KG1 (cell line): ENCODE data around the gene MEP1A.
A peak's percentile ranks its signal among the peaks of the same experiment; 100 is the strongest.
"Not testable (repeated sequence)": the region's sequence is repeated elsewhere in the genome, so short reads cannot be mapped to it uniquely, and the experiment has no call there.

ENCODE experiments used
- DNase-seq: peaks from one replicate; lab custom pipeline; 2025; lab: John Stamatoyannopoulos, UW

The MEP1A gene

DNA sequence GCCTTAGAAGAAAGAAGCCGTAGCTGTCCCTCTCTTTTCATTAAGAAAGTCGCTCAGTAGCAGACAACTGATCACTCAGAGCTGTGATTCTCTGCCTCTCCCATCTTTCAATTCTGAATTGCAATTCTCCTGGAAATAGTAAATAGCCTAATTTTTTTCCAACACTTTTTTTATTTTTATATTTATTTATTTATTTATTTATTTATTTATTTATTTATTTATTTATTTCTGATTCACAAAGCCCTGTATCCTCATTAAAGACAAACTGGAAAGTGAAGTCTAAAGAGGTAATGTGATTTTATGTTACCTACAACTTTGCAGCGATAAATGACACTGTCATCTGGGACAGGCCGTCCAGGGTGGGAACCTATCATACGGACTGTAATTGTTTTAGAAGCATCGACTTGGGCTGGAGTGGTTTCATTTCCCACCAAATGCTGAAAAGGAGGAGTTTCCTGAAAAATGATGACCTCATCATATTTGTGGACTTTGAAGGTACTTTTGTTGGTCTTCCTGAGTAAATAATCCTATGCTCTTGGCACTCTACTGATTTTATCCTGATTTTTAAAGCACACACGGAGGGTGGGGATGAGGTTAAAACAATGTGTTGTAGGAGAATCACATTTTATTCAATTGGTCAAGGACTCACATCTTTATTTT, 41.2 kb downstream of the MEP1A start:
- DNase-seq: not testable (repeated sequence)

DNA sequence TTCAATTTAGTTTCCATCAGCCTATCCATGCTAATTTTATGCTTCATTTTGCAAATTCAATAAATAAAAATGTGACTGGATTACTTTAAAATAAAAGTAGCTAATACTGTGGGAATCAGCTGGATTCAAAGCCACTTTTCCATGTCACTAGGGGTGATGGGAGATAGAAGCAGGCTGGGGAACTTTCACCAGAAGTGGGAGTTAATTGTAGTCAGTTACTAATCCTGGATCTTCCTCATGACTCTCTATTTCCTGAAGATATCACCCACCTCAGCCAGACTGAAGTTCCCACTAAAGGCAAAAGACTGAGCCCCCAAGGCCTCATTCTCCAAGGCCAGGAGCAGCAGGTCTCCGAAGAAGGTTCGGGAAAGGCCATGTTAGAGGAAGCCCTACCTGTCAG, 41.8 kb downstream of the MEP1A start:
- not testable (repeated sequence) for DNase-seq

DNA sequence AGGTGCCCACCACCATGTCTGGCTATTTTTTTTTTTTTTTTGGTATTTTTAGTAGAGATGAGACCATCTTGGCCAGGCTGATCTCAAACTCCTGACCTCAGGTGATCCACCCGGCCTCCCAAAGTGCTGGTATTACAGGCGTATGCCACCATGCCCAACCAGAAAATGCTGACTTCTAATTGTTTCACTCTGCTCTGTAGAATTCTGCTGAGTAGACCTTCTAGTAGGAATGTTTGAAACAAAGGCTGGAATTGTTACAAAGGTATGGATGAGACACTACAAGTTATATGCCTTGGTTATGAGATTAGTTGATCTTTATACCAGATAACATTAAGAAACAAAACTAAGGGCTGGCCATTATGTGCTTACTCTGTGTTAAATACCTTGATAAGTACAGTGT, 44.8 kb downstream of the MEP1A start:
- no peak for DNase-seq

DNA sequence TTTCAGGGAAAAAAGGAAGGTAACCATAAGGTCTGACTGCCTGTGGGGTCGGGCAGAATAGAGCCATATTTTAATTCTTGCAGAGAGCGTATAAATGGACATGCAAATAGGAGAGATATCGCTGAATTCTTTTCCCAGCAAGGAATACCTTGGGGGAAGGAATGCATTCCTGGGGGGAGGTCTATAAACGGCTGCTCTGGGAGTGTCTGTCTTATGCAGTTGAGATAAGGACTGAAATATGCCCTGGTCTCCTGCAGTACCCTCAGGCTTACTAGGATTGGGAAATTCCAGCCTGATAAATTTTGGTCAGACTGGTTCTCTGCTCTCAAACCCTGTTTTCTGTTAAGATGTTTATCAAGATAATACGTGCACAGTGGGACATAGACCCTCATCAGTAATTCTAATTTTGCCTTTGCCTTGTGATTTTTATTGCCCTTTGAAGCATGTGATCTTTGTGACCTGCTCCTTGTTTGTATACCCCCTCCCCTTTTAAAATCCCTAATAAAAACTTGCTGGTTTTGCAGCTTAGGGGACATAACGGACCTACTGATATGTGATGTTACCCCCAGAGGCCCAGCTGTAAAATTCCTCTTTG, 49.2 kb downstream of the MEP1A start:
- DNase-seq: not testable (repeated sequence)

DNA sequence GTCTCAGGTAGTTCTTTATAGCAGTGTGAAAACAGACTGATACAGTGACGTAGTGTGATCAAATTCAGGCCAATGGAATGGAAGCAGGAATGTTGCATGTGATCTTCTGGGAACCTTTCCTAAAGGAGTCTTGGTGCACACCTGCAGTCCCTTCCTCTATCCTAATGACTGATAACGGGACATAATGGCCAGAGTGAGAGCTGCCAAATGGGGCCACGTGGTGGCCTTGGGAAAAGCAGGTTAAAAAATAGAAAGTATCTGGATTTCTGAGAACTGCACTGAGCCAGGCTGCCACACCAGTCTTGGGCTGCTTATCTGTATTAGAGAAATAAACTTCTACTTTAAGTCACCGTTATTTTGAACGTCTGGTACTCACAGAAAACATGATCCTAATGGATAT, 51.9 kb downstream of the MEP1A start:
- DNase-seq: no peak

DNA sequence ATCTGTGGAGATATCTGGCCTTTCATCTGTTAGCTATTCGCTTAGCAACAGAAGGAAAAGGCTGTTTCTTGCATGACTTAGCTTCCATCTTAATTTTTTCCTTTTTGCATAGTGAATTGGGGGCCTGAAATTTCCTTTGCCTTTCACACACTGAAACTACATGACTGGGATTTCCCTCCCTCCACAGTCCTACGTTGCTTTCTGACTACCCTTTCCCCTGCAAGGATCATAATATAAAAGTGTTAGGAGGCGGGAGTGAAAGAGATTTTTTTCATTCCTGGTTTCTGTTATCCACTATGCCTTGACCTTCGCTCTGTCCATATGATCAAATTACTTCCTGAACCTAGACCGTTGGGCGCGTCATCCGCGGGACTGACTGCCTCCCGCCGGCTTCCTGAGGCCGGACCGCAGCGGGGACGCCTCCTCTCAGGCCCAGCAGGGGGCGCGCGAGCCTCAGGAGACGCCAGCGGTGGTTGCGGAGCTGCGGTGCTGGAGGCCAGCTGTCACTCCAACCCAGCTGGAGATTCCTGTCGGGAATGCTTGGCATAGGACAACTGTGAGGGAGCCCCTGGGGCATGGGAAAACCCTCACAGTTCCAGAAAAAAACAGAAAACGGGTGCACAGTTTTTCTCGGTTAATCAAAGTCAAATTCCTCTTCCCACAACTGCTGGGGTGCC, 55.6 kb downstream of the MEP1A start:
- DNase-seq: peak; percentile 16

DNA sequence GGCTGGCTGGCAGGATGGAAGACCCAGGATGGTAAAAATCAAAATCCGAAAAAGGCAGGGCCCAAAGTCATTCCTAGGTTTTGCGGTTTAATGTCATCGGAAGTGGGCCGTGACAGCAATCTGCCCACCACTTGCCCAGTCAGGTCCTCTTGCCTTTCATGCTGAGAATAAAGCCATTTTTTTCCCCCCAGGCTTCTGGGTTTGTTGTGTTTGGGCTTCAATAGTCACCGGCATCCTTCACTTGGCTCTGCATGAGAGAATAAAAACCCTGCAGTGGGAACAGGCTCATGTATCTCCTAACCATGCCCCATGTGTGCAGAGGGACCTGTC, 56.1 kb downstream of the MEP1A start:
- no peak for DNase-seq

DNA sequence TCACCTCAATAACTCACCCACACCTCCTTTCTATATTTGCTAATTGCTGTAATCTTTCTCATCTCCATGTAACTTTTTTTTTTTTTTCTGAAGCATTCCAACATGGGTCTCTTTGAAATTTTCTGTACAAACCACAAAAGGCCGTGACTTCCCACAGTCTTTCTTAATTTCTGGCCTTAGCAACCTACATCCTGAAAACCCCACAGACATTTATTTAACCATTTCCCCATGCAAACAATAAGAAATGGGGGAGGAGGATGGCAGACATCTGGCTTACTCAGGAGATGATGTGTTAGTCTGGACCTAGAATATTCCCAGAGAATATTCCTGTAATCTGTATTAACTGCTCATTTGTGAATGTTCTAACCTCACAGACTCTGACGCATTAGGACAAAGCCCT, 57.6 kb downstream of the MEP1A start:
- DNase-seq: no peak

DNA sequence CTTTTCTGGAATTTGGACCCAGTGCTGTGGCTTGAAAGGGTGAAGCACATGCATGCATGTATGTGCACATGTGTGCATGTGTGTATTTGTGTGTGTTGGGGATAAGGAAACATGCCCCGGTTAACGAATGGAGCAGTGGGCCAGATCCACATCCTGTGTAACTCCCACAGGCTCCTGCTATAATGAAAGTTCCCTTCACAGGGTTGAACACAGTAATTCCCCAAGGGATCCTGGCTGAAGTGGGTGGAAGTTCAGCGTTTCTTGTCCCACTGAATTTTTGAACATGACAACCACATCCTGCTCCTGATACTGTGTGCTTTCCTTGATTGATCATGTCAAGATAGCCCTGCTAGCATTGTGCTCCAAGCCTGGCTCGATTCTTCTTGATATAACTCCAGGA, 58.4 kb downstream of the MEP1A start:
- not testable (repeated sequence) for DNase-seq

DNA sequence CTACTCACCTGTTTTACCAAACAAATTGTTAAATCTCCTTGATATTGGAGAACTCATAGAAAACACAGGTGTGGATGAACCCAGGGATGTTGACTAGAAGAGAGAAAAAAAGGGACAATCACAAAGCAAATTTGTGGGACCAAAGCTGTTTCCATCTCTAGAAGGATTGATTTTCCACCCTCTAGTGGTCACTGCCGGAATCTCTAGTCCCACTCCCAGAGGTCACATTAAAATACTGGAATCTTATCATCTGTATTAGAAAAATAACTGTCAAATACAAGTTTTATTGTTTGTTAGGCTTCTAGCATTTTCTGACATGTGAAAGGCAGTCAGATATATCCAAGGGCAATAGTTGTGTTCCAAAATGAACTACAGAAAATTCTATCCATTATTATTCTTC, 62.8 kb downstream of the MEP1A start:
- DNase-seq: peak; percentile 29

DNA sequence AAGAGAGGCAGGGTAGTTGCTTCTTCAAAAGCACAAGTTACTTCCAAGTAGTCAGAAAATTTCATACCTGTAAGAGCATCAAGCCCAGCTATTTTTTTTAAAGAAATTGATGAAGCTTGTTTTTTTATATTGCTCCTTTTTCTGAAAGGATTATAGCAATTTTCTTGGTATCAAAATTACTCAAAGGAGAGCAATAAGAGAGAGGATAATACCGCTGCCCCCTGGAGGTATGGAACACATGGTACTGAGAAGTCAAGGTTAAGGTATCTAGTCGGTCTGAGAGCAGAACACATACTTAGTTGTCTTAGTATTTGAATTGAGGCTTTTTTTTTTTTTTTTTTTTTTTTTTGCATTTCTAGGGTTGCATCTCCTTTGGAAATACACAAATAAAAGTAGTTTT, 69.2 kb downstream of the MEP1A start:
- DNase-seq: no peak

DNA sequence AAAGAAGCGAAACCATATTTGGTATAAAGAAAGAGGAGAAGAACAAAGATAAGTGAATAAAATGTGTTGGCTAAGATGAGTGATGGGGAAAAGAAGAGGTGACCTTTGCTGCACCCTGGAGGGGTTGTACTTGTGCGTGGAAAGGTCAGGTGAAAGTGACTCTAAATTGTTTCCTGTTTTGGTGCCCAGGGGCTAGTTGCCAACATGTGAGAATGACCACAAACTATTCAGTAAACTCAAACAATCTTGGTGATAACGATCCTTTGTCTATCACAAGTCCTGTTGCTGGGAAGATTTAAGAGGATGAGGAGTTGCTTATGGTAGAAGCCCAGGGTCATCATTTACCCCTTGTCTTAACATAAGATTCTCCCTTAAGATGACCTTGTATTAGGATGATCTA, 70.6 kb downstream of the MEP1A start:
- DNase-seq: no peak

DNA sequence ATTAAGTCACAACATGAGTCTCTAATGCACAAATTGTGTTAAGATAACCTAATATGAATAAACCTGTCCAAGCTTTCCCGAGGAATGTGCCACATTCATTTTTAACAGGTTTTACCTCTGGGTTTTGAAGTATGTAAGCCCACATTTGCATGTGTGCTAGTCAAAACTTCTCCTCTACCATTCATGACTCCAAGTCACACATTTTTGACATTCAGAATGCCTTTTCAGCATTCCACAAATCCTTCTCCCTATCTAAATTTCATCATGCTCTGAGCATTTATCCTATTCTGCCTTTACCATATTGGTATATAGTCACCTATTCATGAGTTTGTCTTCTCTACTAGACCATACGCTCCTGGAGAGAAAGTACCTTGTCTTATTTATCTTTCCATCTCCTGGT, 72.0 kb downstream of the MEP1A start:
- DNase-seq: no peak

DNA sequence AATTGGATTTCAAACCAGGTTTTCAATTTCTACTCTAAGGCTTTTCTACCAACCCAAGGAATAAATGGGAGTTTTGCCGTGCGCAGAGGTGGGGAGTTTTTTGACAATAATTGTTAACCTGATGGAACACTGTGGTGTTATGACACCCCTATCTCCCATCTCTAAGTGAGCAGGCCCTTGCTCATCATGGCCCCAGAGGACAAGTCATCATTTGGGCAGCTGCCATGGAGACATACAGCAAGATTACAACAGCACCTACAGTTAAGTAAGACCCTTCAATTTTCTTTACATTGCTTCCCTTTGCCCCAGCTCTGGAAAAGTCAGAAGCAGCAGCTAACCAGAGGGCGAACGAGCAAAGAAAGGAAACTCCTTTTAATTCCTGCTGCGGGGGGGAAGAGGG, 74.2 kb downstream of the MEP1A start:
- DNase-seq: no peak

DNA sequence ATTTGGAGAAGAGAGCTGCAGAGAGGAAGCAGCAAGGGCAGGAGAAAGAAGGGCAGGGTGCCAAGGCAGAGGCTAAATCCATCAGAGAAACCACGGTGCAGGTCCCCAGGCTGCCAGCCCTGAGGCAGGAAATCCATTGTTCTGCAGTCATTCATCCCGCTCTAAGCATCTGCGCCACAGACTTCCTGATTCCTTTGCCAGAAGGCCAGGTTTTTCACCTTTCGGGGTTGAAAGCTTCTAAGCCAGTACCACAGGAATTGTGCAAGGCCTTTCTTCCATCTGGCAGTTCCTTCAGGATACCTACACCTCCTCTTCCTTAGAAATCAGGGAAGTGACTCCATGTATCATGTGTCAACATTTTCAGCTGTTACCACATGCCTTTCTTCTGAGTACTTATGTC, 82.9 kb downstream of the MEP1A start:
- no peak for DNase-seq

DNA sequence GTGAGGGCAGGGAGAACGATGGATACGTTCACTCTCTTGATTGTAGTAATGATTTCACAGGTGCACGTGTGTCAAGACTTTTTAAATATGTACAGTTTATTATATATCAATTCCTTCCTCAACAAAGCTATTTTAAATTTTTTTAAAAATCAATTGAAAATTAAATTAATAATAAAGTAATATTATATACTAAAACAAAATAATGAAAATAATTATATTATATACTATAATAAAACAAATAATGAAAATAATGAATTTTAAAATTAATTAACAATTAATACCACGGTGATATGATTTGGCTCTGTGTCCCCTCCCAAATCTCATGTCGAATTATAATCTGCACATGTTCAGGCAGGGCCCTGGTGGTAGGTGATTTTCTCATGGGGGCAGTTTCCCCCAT, 85.8 kb downstream of the MEP1A start:
- DNase-seq: no peak

DNA sequence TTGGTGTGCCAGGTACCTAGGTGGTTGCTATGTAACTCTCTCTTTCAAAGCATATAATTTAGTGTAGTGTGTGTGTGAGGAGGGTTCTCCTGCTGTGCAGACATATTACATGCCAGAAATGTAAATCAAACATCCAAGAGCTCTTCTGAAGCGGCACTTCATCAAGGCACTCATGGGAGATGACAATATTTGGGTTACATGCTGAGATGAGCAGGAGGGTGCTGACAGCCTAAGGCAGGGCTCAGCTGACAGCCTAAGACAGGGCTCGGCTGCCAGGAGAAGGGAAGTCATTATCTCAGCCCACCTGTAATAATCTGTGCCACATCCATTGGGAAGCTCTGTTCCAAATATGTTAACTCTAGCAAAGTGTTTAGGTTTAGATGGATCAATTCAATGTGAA, 89.5 kb downstream of the MEP1A start:
- DNase-seq: no peak

DNA sequence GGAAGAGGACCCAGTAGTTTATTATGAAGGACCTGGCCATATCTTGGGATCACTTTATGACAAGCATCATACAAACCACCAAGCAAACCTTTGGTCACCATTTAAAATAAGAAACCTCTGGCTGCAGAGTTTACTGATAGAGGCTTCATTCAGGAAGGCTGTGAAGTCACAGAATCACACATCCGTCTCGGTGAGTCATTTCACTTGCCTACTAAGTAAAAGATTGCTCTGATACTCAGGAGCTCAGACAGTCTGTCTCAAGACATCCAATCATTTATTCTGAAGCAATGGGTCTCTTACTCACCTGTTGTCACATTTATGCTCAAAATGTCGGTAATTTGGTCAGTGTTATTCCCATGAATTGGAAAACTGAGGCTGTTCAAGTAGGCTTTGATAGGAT, 94.8 kb downstream of the MEP1A start:
- DNase-seq: no peak

DNA sequence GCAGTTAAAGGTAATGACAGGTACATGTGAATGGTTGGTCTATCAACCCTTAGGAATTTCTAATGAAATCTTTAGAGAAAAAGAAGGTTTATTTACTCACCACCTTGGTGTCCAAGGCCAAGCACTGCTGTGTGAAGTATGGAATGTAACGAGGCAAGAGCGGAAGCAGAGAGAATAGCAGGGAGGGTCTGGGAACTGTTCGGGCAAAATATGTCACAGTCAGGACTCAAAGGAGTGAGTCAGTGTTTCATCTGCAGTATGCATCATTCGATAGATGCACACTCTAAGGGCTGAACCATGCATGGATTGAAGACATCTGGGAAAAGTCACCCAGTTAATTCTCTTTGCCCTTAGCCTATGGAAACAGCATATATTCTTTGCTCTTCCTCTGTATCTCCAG, 95.4 kb downstream of the MEP1A start:
- no peak for DNase-seq
